Suprapubic skin (tissue), 4 donors: ENCODE results near the gene PUM2.

Experiments used
- EP300 ChIP-seq: sonication (generic); formaldehyde crosslinking; IDR thresholded peaks from one replicate; pipeline ENCODE4 v1.6.1; 2017; ENCODE audit warnings: antibody characterized with exemption
- POLR2A ChIP-seq, 2 donors: fragments of 450-650 bp; IDR thresholded peaks; one replicate each; pipeline ENCODE4 v1.6.1; 2017; ENCODE audit warnings: antibody characterized with exemption in 2 of 2, mild to moderate bottlenecking in 2 of 2, moderate library complexity in 2 of 2
- POLR2AphosphoS5 ChIP-seq, 3 donors: sonication (generic); formaldehyde crosslinking; IDR thresholded peaks; one replicate each; pipeline ENCODE4 v1.6.1; 2017; ENCODE audit warnings: antibody characterized with exemption in 3 of 3
- TF ChIP-seq, protein P1 (sequence below), 2 donors: fragments of 200-600 bp in 1 of 2; fragments of 450-650 bp in 1 of 2; sonication (generic) in 1 of 2; IDR thresholded peaks; one replicate each; pipeline ENCODE4 v1.5.1; 2016 to 2019; ENCODE audit warnings: antibody characterized with exemption in 2 of 2, mild to moderate bottlenecking in 1 of 2, moderate library complexity in 1 of 2

DNA sequence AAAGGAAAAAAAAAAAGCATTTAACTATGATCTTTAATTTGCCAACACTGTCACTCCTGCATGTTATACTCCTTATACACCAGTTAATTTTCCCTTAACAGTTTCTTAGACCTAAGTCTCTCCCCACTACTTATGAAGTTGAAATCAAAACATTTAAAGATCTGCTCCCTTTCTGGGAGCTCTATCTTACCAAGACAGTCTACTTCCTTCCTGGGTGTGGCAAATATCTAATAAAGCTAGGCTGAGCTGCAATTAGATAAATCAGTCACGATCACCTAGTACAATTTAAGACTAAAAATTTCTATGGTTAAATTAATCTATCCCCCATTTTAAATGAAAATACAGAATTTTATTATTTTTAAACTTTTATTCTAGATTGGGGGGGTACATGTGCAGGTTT lies 33.4 kb downstream of the PUM2 start:
- TF ChIP-seq, protein P1, sequence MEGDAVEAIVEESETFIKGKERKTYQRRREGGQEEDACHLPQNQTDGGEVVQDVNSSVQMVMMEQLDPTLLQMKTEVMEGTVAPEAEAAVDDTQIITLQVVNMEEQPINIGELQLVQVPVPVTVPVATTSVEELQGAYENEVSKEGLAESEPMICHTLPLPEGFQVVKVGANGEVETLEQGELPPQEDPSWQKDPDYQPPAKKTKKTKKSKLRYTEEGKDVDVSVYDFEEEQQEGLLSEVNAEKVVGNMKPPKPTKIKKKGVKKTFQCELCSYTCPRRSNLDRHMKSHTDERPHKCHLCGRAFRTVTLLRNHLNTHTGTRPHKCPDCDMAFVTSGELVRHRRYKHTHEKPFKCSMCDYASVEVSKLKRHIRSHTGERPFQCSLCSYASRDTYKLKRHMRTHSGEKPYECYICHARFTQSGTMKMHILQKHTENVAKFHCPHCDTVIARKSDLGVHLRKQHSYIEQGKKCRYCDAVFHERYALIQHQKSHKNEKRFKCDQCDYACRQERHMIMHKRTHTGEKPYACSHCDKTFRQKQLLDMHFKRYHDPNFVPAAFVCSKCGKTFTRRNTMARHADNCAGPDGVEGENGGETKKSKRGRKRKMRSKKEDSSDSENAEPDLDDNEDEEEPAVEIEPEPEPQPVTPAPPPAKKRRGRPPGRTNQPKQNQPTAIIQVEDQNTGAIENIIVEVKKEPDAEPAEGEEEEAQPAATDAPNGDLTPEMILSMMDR (IDR thresholded peaks at IDR 0.05) = no peak
- no peak for TF ChIP-seq POLR2AphosphoS5 (IDR thresholded peaks at IDR 0.05)
- TF ChIP-seq POLR2A (IDR thresholded peaks at IDR 0.05) = no peak
- TF ChIP-seq EP300 = no peak
